Neural cell (in vitro differentiated cells): ENCODE results near the gene MTO1. TPM values are rescaled to one million over a fixed set of nuclear protein-coding genes. Genes with fewer than 3 reads are reported as not detected.
A peak's percentile ranks its signal among the peaks of the same experiment; 100 is the strongest.

Source experiments
- H2AFZ ChIP-seq: fragments of 200-600, 300-800 bp; sonication (generic), shearing (Covaris generic); 2 replicates; pipeline ENCODE4 v1.6.0; 2014; ENCODE audit warnings: low read depth, mild to moderate bottlenecking, antibody characterized with exemption, low read length, moderate library complexity
- H3F3A ChIP-seq: fragments of 200-600 bp; shearing (Covaris generic); 2 replicates; pipeline ENCODE4 v1.6.1; 2016; ENCODE audit warnings: mild to moderate bottlenecking, moderate library complexity, mixed read lengths, antibody characterized with exemption, low read length; ENCODE audit not compliant: insufficient read depth, poor library complexity, severe bottlenecking
- H3K27ac ChIP-seq: fragments of 200-600, 300-800 bp; sonication (generic), shearing (Covaris generic); 2 replicates; pipeline ENCODE4 v1.5.1; 2014; ENCODE audit warnings: mild to moderate bottlenecking, low read length, moderate library complexity
- H3K27me3 ChIP-seq: fragments of 300-800, 200-600 bp; sonication (generic), shearing (Covaris generic); 2 replicates; pipeline ENCODE4 v1.6.0; 2014; ENCODE audit warnings: mild to moderate bottlenecking, low read depth, low read length, moderate library complexity; ENCODE audit not compliant: insufficient read depth
- H3K36me3 ChIP-seq: fragments of 300-800, 200-600 bp; sonication (generic), shearing (Covaris generic); 2 replicates; pipeline ENCODE4 v1.5.1; 2014; ENCODE audit warnings: mild to moderate bottlenecking, antibody characterized with exemption, low read length, moderate library complexity; ENCODE audit not compliant: insufficient read depth
- H3K4me2 ChIP-seq: fragments of 300-800, 200-600 bp; sonication (generic), shearing (Covaris generic); 2 replicates; pipeline ENCODE4 v1.6.0; 2014; ENCODE audit warnings: mild to moderate bottlenecking, low read length
- H3K4me3 ChIP-seq: fragments of 300-800, 200-600 bp; sonication (generic), shearing (Covaris generic); 2 replicates; pipeline ENCODE4 v1.5.1; 2014; ENCODE audit warnings: mild to moderate bottlenecking, low read length, moderate library complexity
- H3K79me2 ChIP-seq: fragments of 200-600 bp; shearing (Covaris generic); replicated peaks from 2 replicates; pipeline ENCODE4 v1.6.0; 2014; ENCODE audit warnings: mild to moderate bottlenecking, low read length, moderate library complexity; ENCODE audit not compliant: insufficient read depth
- H3K9ac ChIP-seq: fragments of 300-800, 200-600 bp; sonication (generic), shearing (Covaris generic); 2 replicates; pipeline ENCODE4 v1.6.1; 2016; ENCODE audit warnings: mild to moderate bottlenecking, low read length, mixed read lengths
- H3K9me2 ChIP-seq: fragments of 200-600 bp; shearing (Covaris generic); 2 replicates; pipeline ENCODE4 v1.6.1; 2016; ENCODE audit warnings: mild to moderate bottlenecking, low read length, mixed read lengths; ENCODE audit not compliant: insufficient read depth
- H3K9me3 ChIP-seq: fragments of 200-600, 300-800 bp; sonication (generic), shearing (Covaris generic); 2 replicates; pipeline ENCODE4 v1.6.1; 2016; ENCODE audit warnings: mild to moderate bottlenecking, mixed run types, low read length, moderate library complexity, mixed read lengths
- H4K20me1 ChIP-seq: fragments of 200-600 bp; shearing (Covaris generic); 2 replicates; pipeline ENCODE4 v1.6.1; 2016; ENCODE audit warnings: mild to moderate bottlenecking, mixed run types; ENCODE audit not compliant: insufficient read depth
- CTCF ChIP-seq: fragments of 450-650 bp; IDR thresholded peaks from 2 replicates; pipeline ENCODE4 v1.5.1; 2014; ENCODE audit warnings: antibody characterized with exemption, mild to moderate bottlenecking, moderate library complexity; ENCODE audit not compliant: poor library complexity, severe bottlenecking
- EP300 ChIP-seq: fragments of 450-650 bp; conservative IDR thresholded peaks from 2 replicates; pipeline ENCODE4 v1.6.1; 2014; ENCODE audit warnings: antibody characterized with exemption, mild to moderate bottlenecking, moderate library complexity; ENCODE audit not compliant: poor library complexity, severe bottlenecking
- EZH2 ChIP-seq: fragments of 200-600, 300-800 bp; shearing (Covaris generic), sonication (generic); IDR thresholded peaks from 2 replicates; pipeline ENCODE4 v1.6.1; 2014; ENCODE audit warnings: antibody characterized with exemption, low read length, borderline replicate concordance, mild to moderate bottlenecking; ENCODE audit not compliant: insufficient read depth, poor library complexity, severe bottlenecking
- MXI1 ChIP-seq: fragments of 450-650 bp; conservative IDR thresholded peaks from 2 replicates; pipeline ENCODE4 v1.6.1; 2014; ENCODE audit warnings: antibody characterized with exemption, mild to moderate bottlenecking; ENCODE audit not compliant: poor library complexity, severe bottlenecking
- POLR2AphosphoS5 ChIP-seq: IDR thresholded peaks from 2 replicates; pipeline ENCODE4 v1.6.1; 2012
- RAD21 ChIP-seq: fragments of 450-650 bp; conservative IDR thresholded peaks from 2 replicates; pipeline ENCODE4 v1.6.1; 2014; ENCODE audit warnings: antibody characterized with exemption, mild to moderate bottlenecking, moderate library complexity
- REST ChIP-seq: IDR thresholded peaks from 2 replicates; pipeline ENCODE4 v1.6.1; 2012; ENCODE audit warnings: borderline replicate concordance
- SMC3 ChIP-seq: fragments of 450-650 bp; conservative IDR thresholded peaks from 2 replicates; pipeline ENCODE4 v1.6.1; 2014; ENCODE audit warnings: antibody characterized with exemption, mild to moderate bottlenecking, moderate library complexity; ENCODE audit not compliant: poor library complexity
- TAF1 ChIP-seq: IDR thresholded peaks from 2 replicates; pipeline ENCODE4 v1.6.1; 2012; ENCODE audit warnings: low read depth
- polyA plus RNA-seq: library from polyadenylated mRNA; depleted of rRNA; stranded (reverse); fragments of >200 nt; gene quantifications from 2 replicates; pipeline ENCODE4 v1.2.3, GENCODE V29; 2014

The MTO1 gene
- polyA plus RNA-seq, 1 donor from 2014 or later: 30.6 TPM

GRCh38 chr6:73515204-73515655 is 53.7 kb downstream of the MTO1 start:
- peak overlapping the region; percentile 7 for H3K9ac ChIP-seq
- no peaks in the 10 kb centered on the region for H3K9me2 ChIP-seq
- no peaks in the 10 kb centered on the region for H3F3A ChIP-seq
- H3K9me3 ChIP-seq: no peaks in the 10 kb centered on the region
- H3K4me3 ChIP-seq: peak overlapping the region; percentile 30
- H4K20me1 ChIP-seq: peaks cover 24% of the 10 kb centered on the region
- H3K27ac ChIP-seq: no peak overlapping the region
- H3K36me3 ChIP-seq: no peaks in the 10 kb centered on the region
- H2AFZ ChIP-seq: no peak overlapping the region
- no peak for TF ChIP-seq EZH2
- TF ChIP-seq REST: no peak
- TF ChIP-seq CTCF: no peak
- no peaks in the 10 kb centered on the region for H3K27me3 ChIP-seq
- H3K79me2 ChIP-seq: peaks cover 13% of the 10 kb centered on the region
- no peak overlapping the region for H3K4me2 ChIP-seq

GRCh38 chr6:73516514-73517489 is 55.3 kb downstream of the MTO1 start:
- no peak for TF ChIP-seq TAF1
- no peak for TF ChIP-seq SMC3
- TF ChIP-seq CTCF: no peak
- TF ChIP-seq REST: no peak
- no peak for TF ChIP-seq EZH2
- TF ChIP-seq EP300: no peak
- no peak for TF ChIP-seq MXI1
- no peak for TF ChIP-seq RAD21
- no peak for TF ChIP-seq POLR2AphosphoS5
- H3F3A ChIP-seq: peaks cover 2% of the 10 kb centered on the region
- H4K20me1 ChIP-seq: peaks cover 24% of the 10 kb centered on the region
- H3K36me3 ChIP-seq: no peaks in the 10 kb centered on the region
- H3K79me2 ChIP-seq: peaks cover 18% of the 10 kb centered on the region
- H3K9me2 ChIP-seq: no peaks in the 10 kb centered on the region
- peak overlapping the region; percentile 7 for H3K9ac ChIP-seq
- H3K4me3 ChIP-seq: peak overlapping the region; percentile 53
- no peak overlapping the region for H3K27ac ChIP-seq
- H2AFZ ChIP-seq: no peak overlapping the region
- H3K9me3 ChIP-seq: no peaks in the 10 kb centered on the region
- no peaks in the 10 kb centered on the region for H3K27me3 ChIP-seq
- peak overlapping the region; percentile 36 for H3K4me2 ChIP-seq
